Measurements from ENCODE around the gene FKRP. TPM values are rescaled to one million over a fixed set of nuclear protein-coding genes. Genes with fewer than 3 reads are reported as not detected.

The FKRP gene
- total RNA-seq, 1 experiment from 2014 or later = 14.3 TPM

- Histone ChIP-seq H3F3A (ENCODE audit: low read length, unreplicated experiment) (no peaks in the 10 kb centered on the region), H3K27ac (ENCODE audit: low read length) (no peak overlapping the region), H3K9me2 (replicated peaks; ENCODE audit: low read length) (no peaks in the 10 kb centered on the region), H4K20me1 (ENCODE audit: low read length) (peaks cover 35% of the 10 kb centered on the region; the same call in 1 of the 2 replicates), H3K9me3 (ENCODE audit: low read length) (no peaks in the 10 kb centered on the region), H3K36me3 (ENCODE audit: low read depth, low read length) (peaks cover 6% of the 10 kb centered on the region; the same call in 1 of the 2 replicates), H3K79me2 (ENCODE audit: low read length) (peaks cover 73% of the 10 kb centered on the region), H3K4me2 (ENCODE audit: low read length) (no peak overlapping the region), H3K4me3 (ENCODE audit: low read length) (no peak overlapping the region), H3K9ac (ENCODE audit: low read length) (no peak overlapping the region), H3K4me1 (ENCODE audit: insufficient read depth, low read length) (peaks cover 19% of the 10 kb centered on the region), H2AFZ (ENCODE audit: low read length) (no peak overlapping the region), H3K27me3 (ENCODE audit: low read length) (no peaks in the 10 kb centered on the region)
- CTCF ChIA-PET = no interaction called here
- ATAC-seq = no peak
- POLR2A ChIA-PET (ENCODE audit: unreplicated experiment) = no interaction called here
- intact Hi-C loops (cut with micrococcal nuclease) = no loop called here
- no peak for DNase-seq
- TF ChIP-seq, protein P1, sequence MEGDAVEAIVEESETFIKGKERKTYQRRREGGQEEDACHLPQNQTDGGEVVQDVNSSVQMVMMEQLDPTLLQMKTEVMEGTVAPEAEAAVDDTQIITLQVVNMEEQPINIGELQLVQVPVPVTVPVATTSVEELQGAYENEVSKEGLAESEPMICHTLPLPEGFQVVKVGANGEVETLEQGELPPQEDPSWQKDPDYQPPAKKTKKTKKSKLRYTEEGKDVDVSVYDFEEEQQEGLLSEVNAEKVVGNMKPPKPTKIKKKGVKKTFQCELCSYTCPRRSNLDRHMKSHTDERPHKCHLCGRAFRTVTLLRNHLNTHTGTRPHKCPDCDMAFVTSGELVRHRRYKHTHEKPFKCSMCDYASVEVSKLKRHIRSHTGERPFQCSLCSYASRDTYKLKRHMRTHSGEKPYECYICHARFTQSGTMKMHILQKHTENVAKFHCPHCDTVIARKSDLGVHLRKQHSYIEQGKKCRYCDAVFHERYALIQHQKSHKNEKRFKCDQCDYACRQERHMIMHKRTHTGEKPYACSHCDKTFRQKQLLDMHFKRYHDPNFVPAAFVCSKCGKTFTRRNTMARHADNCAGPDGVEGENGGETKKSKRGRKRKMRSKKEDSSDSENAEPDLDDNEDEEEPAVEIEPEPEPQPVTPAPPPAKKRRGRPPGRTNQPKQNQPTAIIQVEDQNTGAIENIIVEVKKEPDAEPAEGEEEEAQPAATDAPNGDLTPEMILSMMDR (conservative IDR thresholded peaks at IDR 0.05; ENCODE audit: low read depth, low read length) = no peak
- TF ChIP-seq EZH2phosphoT487 (IDR thresholded peaks at IDR 0.05; ENCODE audit: borderline replicate concordance, low read length) = no peak
- no TSS peak for BruUV-seq (replicated peaks)
These were observed 8.1 kb upstream of the FKRP start for GRCh38 chr19:46737761-46738171.

DNA sequence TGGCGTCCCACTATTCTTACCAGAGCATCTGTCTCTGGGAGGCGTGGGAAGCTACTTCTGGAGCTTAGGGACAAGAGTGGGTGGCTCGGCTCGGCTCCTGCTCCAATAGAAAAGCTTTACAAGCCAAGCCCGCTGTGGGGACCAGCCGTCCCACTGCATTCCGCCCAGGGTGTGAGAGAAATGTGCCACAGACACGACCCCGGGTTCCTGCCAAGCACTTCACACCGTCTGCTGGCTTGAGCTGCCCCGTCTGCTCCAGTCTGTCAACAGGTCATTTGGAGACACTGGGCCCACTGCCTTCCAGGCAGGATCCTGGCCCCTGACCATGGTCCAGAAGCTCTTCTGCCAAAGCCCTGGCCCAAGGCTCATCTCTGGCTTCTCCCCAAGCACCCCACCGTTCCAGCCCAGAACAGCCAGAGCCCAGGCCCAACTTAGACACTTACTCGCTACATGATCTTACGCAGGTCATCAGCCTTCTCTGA, 6.5 kb upstream of the FKRP start:
- Histone ChIP-seq H3K27me3 (ENCODE audit: low read length) (no peaks in the 10 kb centered on the region), H3K9me2 (replicated peaks; ENCODE audit: low read length) (no peaks in the 10 kb centered on the region), H3K4me2 (ENCODE audit: low read length) (no peak overlapping the region), H4K20me1 (ENCODE audit: low read length) (peaks cover 35% of the 10 kb centered on the region), H3K27ac (ENCODE audit: low read length) (no peak overlapping the region), H3K9me3 (ENCODE audit: low read length) (no peaks in the 10 kb centered on the region), H3K4me3 (ENCODE audit: low read length) (no peak overlapping the region), H3K36me3 (ENCODE audit: low read depth, low read length) (peaks cover 6% of the 10 kb centered on the region; the same call in 1 of the 2 replicates), H3F3A (ENCODE audit: low read length, unreplicated experiment) (no peaks in the 10 kb centered on the region), H3K4me1 (ENCODE audit: insufficient read depth, low read length) (peaks cover 8% of the 10 kb centered on the region), H2AFZ (ENCODE audit: low read length) (no peak overlapping the region), H3K79me2 (ENCODE audit: low read length) (peaks cover 72% of the 10 kb centered on the region), H3K9ac (ENCODE audit: low read length) (no peak overlapping the region)
- intact Hi-C loops (cut with micrococcal nuclease) = no loop called here
- TF ChIP-seq, protein P1 (conservative IDR thresholded peaks at IDR 0.05; ENCODE audit: low read depth, low read length) = no peak
- TF ChIP-seq EZH2phosphoT487 (IDR thresholded peaks at IDR 0.05; ENCODE audit: borderline replicate concordance, low read length) = no peak
- no peak for TF ChIP-seq EZH2 (IDR thresholded peaks at IDR 0.05; ENCODE audit: low read length, unreplicated experiment)
- CTCF ChIA-PET = no interaction called here
- ATAC-seq = no peak
- no peak for DNase-seq
- no TSS peak for BruUV-seq (replicated peaks)
- POLR2A ChIA-PET (ENCODE audit: unreplicated experiment) = no interaction called here

DNA sequence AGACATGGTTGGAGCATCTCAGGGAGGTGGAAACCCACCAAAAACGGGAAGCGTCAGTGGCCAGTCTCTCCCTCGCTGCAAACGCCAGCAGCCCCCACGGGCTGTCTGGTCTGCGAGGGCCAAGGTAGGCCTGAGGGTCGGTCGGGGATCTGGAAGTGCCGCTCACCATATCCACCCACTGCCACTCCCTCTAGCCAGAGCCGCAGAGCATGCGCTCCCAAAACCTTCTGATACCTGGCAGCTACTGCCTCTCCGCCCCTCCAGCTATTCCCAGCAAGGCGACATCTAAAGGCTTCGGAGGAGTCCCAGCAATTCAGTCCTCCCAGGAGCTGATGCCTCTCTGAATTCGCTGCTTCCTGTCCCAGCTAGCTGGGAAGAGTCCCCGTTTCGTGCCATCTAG, 4.4 kb upstream of the FKRP start:
- ChIA-PET POLR2A (ENCODE audit: unreplicated experiment) (no interaction called here), CTCF (no interaction called here)
- no peak for TF ChIP-seq EZH2 (IDR thresholded peaks at IDR 0.05; ENCODE audit: low read length, unreplicated experiment)
- TF ChIP-seq, protein P1 (conservative IDR thresholded peaks at IDR 0.05; ENCODE audit: low read depth, low read length) = no peak
- TF ChIP-seq EZH2phosphoT487 (IDR thresholded peaks at IDR 0.05; ENCODE audit: borderline replicate concordance, low read length) = no peak
- H3K36me3 ChIP-seq (ENCODE audit: low read depth, low read length) = peaks cover 6% of the 10 kb centered on the region; the same call in 1 of the 2 replicates
- DNase-seq (no peak), ATAC-seq (no peak)
- no peaks in the 10 kb centered on the region for H3K9me3 ChIP-seq (ENCODE audit: low read length)
- H2AFZ ChIP-seq (ENCODE audit: low read length) = no peak overlapping the region
- H3F3A ChIP-seq (ENCODE audit: low read length, unreplicated experiment) = no peaks in the 10 kb centered on the region
- H3K4me3 ChIP-seq (ENCODE audit: low read length) = no peak overlapping the region
- peaks cover 88% of the 10 kb centered on the region for H3K79me2 ChIP-seq (ENCODE audit: low read length)
- H3K27ac ChIP-seq (ENCODE audit: low read length) = no peak overlapping the region
- H3K9ac ChIP-seq (ENCODE audit: low read length) = no peak overlapping the region
- BruUV-seq (replicated peaks) = no TSS peak
- intact Hi-C loops (cut with micrococcal nuclease) = no loop called here
- H3K4me1 ChIP-seq (ENCODE audit: insufficient read depth, low read length) = peaks cover 9% of the 10 kb centered on the region
- no peaks in the 10 kb centered on the region for H3K27me3 ChIP-seq (ENCODE audit: low read length)
- peaks cover 45% of the 10 kb centered on the region for H4K20me1 ChIP-seq (ENCODE audit: low read length)
- no peaks in the 10 kb centered on the region for H3K9me2 ChIP-seq (replicated peaks; ENCODE audit: low read length)
- no peak overlapping the region for H3K4me2 ChIP-seq (ENCODE audit: low read length)

Data from PC-3 (cell line).